Posterior vena cava (tissue), 2 donors: ENCODE measurements around the gene MIGA1. TPM values are rescaled to one million over a fixed set of nuclear protein-coding genes. Genes with fewer than 3 reads are reported as not detected.
"Not testable (repeated sequence)": the region's sequence is repeated elsewhere in the genome, so short reads cannot be mapped to it uniquely, and the experiment has no call there.

Experiments used
- DNase-seq: peaks from one replicate; pipeline ENCODE4 v3.0.0-alpha.2; 2020; ENCODE audit warnings: low spot score
- intact Hi-C, 2 donors: fragments of 100-400 bp; cut with DNase I; formaldehyde crosslinking; loops; one replicate each; pipeline versions ENCODE4 v1.14.1 to v1.14.2; 2022 to 2023
- long read RNA-seq, 2 donors: library from polyadenylated mRNA; unstranded; transcript quantifications; one replicate each; pipeline ENCODE4 v2.0.0, GENCODE V29; 2020 to 2021
- total RNA-seq, 2 donors: library from RNA; stranded (reverse); fragmentation: NEBNext Ultra II Directional; extraction: Animal tissue kit (Norgen Biotek cat#: 25700); gene quantifications; one replicate each; pipeline ENCODE4 v1.2.1, GENCODE V29; 2021
- donor health status: DM: yes; HTN: yes; CAD: no.
- donor health status: DM: yes; HTN: yes; CAD: no.

MIGA1 gene, protein sequence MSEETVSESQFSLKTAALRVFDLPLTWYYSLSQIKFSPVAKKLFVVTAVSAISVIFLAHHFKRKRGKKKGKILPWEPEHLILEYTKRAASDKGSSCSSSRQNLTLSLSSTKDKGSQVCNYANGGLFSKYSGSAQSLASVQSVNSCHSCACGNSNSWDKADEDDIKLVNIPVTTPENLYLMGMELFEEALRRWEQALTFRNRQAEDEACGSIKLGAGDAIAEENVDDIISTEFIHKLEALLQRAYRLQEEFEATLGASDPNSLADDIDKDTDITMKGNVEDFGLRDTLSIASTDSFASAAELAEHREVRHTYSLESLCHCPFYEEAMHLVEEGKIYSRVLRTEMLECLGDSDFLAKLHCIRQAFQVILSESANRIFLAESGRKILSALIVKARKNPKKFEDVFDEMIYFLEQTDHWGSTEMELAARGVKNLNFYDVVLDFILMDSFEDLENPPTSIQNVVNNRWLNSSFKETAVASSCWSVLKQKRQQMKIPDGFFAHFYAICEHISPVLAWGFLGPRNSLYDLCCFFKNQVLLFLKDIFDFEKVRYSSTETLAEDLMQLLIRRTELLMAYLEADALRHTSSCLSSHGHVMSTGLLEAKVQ
- 10 to 100 TPM; 16.7 to 20.4 TPM for total RNA-seq
- long read RNA-seq, donor 1, partial matches to known transcripts, result 2 of 9 reads
- long read RNA-seq, donor 1, other reads (novel, unspliced or antisense), result 7 of 9 reads
- long read RNA-seq, donor 2, full-length matches to known transcripts, result 3 of 13 reads
- long read RNA-seq, donor 2, partial matches to known transcripts, result 4 of 13 reads
- long read RNA-seq, donor 2, other reads (novel, unspliced or antisense), result 6 of 13 reads

DNA sequence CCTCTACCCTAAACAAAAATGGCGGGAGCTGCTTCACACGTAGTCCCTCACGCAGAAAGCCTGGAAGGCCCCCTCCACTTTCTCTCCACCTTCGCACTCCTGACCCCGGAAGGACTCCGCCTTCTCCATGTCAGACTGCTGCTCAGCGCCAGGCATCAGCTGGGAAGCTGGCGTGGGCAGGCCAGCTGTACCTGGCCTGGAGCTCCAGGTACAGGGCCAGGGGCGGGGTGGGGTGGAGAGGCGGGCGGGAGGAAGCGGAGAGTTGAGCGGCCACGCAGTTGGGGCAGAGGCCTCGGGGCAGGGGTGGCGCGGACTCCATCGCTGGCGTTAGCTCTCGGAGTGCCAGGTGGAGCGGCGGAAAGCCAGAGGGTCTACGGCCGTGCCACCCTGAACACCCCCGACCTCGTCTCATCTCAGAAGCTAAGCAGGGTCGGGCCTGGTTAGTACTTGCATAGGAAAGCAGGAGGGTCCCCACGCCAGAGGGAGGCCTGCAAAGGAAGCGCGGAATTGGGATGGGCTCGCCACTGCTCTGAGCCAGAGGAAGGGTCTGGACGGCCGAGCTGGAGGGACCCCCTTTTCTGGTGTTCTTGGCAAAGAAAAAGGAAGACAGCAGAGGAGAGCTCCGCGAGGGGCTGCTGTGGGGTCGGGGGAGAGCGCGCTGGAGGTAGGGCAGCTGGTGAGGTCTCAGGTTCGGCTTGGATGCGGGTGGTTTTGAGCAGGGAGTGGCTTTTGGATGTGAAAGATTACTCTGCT is at the start of gene MIGA1:
MIGA1 (plus strand) TSS at position 121 of the 753 bp plus-strand sequence. CDS start 3,604 bp downstream, outside the sequence.
- DNase-seq, result peak; percentile 94
- intact Hi-C loops, result no loop called here

DNA sequence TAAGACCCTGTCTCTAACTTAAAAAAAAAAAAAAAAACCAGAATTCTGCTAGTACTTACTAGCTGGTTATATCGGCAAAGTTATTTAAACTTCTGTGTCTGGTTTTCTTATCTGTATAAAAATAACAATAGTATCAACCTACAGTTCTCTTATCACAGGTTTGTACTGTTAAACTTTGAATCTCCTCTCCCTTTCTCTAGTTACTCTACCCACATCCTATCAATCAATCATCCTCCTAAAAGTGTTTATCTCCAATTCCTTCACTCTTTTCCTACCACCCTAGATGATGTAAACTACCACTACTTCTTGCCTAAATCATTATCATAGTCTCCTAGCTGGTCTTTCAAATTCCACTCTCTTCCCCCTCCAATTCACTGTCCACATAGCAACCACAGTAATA is 47.4 kb upstream of the MIGA1 start:
- intact Hi-C loops, result no loop called here
- DNase-seq, result no peak

DNA sequence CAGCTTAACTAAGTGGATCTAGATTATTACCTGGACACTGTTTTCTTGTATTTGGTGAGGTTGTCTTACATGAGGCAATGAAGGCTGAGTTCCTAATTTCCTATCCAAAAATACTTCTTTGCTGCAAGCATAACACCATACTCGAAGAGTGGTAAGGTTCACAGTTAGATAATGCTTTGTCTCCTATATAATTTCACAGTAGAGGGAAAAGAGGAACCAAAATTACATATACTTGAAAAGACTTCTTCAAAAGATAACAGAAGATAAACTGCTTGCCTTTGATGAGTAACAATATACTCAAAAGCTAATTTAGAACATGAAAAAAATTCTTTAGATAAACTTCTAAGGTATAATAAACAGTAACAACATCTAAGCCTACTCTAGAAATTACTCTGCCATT is 40.2 kb upstream of the MIGA1 start:
- DNase-seq, result no peak
- intact Hi-C loops, result no loop called here

DNA sequence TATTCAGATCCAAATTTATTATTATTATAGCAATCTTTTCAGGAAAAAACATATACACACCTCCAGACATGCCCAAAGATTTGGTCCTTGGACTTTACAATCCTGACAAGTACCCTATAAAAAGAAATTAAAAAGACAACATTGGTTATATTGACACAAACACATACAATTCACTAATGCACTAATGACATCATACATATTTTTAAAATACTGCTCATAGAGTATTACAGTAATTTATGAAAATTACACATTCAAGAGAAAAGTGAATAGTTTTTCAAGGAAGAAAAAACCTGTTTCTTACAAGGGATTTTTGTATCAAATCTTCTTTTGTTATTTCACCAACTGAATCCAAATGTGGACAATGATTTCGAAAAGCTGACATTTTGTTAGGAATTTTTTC is 38.1 kb upstream of the MIGA1 start:
- intact Hi-C loops, result no loop called here
- DNase-seq, result no peak

DNA sequence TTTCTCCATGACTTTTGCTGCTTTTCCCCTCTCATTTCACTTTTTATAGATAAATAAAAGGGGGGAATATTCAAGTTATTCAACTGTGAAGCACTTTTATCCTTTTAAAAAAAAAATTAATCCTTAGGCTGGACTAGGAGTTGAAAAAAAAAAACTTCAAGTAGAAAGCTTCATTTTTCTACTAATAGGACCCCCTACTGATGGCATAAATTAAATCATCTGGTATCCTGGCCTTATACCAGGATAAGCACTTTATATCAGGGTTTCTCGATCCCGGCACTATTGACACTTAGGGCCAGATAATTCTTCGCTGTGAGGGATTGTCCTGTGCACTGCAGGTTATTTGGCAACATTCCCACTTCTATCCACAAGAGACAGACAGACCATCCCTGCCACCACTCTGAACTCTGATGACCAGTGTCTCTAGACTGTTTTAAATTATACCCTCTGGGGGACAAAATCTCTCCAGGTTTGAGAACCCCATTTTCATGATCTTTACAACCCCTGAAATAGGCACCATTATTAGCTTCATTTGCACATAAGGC is 37.4 kb upstream of the MIGA1 start:
- no peak for DNase-seq

DNA sequence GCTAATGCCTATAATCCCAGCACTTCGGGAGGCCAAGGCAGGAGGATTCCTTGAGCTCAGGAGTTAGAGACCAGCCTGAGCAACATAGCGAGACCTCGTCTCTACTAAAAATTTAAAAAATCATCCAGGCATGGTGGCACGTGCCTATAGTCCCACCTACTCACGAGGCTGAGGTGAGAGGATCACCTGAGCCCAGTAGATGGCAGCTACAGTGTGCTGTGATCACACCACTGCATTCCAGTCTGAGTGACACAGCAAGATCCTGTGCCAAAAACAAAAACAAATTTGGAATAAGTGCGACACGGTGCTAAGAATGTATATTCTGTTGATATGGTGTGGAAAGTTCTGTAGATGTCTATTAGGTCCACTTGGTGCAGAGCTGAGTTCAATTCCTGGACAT is 34.9 kb upstream of the MIGA1 start:
- intact Hi-C loops, result no loop called here
- no peak for DNase-seq

More for the DNA sequence above, 37.4 kb upstream of the MIGA1 start:
- intact Hi-C loops, result no loop called here

DNA sequence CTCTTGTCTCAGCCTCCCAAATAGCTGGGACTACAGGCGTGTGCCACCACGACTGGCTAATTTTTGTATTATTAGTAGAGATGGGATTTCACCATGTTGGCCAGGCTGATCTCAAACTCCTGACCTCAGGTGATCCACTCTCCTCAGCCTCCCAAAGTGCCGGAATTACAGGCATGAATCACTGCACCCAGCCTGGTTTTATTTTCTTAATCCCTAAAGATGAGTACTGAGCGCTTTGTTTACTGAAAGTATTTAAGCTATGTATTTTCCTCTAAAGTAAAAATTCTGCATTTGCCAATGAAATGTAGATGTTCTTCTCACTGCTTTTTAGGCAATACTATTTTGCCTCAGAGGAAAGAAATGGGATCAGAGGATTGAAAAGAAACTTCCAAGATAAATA is 30.0 kb upstream of the MIGA1 start:
- DNase-seq, intact Hi-C loops: not testable (repeated sequence)

DNA sequence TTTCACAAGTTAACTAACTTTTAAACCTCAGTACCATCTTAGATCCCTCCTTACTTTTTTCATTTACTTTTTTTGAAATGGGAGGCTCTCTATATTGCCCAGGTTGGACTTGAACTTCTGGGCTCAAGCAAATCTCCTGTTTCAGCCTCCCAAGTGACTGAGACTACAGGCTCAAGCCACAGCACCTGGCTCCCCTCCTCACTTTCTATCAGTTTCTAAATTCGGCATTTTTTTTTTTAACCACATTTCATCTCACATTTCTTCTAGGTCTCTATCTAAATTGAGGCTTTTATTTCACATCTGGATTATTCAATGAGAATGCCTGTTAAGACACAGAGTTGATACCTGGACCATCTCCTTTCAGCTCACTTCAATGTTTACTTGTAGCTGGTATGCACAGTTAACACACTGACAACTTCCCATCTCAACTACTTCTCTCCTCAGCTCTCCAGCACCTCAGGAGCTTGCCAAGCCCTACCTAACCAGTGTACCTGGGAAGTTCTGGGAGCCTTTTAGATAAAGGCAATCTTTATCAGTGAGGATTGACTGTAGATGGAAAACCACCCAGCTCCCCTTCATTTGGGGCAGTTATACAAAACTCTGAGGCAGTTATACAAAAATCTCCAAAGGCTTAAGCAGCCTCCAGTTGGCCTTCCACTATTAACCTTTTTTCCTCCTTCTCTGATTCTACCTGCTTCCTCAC is 23.2 kb upstream of the MIGA1 start:
- intact Hi-C loops, result no loop called here
- DNase-seq, result no peak

DNA sequence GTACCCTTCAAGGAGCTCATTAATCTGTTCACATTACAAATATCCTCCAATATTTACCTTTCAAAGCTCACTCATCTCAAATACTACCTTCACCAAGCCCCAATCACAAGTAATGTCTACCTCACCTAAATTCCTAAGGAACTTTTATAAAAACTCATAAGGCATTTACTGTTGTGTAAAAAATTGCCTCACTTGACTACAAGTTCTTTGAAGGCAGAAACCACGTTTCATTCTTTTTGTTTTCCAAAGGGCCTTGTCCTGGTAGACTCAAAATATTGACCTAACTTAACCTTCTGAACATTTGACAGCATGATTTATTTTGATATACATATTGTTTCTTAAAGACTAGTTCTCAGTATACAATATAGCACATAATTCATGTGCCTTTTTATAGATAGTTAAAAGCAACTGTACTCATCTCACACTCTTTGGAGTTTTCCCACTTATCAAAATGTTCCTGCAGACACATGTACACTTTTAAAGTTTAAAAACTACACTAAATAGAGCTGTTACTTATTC is 22.3 kb upstream of the MIGA1 start:
- no peak for DNase-seq
- intact Hi-C loops, result no loop called here

DNA sequence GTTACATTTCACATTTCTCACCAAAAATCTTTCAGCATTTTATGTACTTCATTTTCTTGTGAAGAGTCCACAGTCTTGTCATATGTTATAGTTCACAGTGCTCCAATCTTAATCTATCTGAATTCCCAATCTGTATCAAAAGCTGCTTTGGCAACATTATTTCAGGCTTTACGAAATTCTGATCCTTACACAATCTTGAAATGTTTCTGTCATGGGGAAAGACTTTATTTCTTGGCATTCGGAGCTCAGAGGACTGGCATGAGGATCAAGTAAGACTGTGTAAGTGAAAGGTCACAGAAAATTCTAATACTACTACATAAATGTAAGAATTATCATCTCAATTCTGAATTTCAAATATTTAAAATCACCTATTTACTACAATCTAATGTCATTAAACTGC is 21.8 kb upstream of the MIGA1 start:
- intact Hi-C loops, result no loop called here
- DNase-seq, result no peak

DNA sequence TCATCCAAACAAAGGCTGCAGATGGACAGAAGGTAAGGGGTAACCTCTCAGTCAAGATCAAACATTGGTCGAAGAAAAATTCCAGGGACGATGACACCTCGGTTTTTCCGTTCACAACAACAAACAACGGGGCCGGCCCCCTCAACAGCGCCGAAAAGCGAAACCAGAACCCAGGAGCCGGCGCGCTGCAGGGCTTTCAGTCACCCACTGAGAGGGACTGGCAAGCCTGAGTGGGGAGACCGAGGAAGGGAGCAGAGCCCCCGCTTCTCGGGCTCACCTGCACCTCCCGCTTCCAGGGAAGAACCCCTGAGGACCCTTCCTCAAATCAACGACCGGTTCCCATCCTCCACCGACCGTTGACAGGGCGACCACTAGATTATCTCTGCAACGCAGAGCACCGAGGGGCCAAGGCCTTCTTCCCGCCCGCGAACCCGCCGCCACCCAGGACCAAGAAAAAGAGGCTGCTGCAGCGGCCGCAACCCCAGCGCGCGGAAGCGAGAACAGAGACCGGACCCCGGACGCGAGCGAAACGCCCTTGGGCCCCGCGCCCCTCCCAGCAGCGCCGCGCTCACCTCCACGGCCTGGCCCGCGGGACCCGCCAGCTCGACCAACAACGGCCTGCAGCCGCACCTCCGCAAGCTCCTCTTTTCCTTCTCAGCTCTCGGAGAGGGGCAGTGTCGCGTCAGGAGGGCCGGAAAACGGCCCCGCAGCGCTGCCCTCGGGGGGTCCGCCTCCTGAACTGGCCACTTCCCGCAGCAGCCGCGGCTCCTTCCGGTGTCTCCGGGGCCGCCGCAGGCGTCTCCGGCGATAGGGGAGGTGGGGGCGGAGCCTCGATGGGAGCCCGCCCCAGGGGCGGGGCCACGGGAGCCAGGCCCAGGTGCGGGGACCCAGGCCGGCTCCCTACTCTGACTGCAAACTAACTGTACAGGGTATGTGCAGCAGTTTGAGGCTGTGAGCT is 20.1 kb upstream of the MIGA1 start, which contains the start of gene USP33:
USP33 (minus strand) TSS at position 782 of the 958 bp plus-strand sequence. CDS start 18,155 bp downstream, outside the sequence.
- peak; percentile 95 for DNase-seq
- intact Hi-C loops, result no loop called here

DNA sequence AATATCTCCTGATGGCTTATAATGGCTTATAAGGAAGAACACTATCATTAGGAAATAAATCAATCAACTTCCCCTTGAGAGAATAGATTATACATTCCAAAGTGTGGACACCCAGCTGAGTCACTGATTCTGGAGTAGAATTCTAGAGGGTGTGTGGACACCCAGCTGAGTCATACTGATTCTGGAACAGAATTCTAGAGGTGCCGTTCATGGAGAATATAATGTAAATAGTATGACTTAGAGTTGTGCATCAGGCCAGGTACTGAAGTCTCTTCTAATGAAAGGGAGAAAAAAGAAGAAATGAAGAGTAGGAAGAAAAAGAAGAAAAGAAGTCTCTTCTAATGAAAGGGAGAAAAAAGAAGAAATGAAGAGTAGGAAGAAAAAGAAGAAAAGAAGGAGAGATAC is 17.4 kb upstream of the MIGA1 start:
- intact Hi-C loops, result no loop called here
- DNase-seq, result no peak

DNA sequence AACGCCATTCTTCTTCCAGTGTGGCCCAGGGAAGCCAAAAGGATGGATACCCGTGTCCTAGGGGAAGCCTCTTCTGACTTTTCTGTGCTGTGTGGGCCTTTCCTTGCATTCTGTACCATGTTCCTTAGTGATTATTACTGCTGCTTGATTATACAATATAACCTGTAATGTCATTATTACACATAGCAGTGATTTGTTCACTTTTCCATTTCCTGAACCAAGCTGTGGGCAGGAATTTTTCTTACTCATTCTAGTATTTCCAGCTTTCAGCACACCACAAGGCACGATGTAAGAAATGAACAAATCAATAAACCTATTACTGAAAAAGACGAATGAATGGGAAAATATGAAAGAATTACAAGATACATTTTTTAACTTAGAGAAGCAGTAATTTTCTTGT is 11.4 kb upstream of the MIGA1 start:
- intact Hi-C loops, result no loop called here
- DNase-seq, result no peak

DNA sequence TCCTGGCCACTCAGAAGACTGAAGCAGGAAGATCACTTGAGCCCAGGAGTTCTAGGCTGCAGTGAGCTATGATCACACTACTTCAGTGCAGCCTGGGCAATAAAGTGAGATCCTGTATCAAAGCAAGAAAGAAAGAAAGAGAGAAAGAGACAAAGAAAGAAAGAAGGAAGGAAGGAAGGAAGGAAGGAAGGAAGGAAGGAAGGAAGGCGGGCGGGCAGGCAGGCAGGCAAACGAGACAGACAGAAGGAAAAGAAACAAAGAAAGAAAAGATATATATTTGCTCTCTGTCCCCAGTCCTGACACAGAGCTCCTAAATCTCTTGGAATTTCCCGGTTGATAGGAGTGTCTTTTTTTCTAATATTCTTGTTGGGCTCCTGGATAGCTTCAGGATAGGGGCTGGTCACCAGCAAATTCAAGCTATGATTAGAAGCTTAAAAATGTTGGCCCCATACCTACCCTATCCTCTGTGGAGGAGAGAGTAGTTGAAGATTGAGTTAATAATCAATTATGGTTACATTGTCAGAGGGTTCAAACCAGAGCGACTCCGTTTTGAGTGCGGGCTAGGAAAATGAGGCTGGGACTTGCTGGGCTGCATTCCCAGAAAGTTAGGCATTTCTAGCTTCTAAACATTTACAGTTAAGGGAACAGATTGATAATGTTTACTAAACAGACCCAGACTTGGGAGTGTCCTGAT is 3.3 kb upstream of the MIGA1 start:
- no peak for DNase-seq
- intact Hi-C loops, result no loop called here

DNA sequence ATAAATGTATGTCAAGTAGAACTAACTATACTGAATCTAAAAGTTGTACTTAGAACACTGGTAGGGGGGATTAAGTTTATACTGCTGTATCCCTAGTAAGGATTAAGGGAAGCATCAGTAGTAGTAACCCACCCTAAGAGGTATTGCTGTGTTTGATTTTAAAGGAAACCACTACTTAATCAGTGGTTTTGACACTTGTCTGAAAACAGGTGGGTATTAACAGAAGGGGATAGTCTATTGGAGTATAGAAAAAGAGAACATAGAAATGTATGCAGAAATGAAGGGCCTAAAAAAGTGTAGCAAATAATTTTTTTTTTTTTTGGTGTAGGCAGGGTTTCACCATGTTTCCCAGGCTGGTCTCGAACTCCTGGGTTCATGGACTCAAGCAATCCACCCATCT is 2.2 kb downstream of the MIGA1 start:
- intact Hi-C loops, result no loop called here

DNA sequence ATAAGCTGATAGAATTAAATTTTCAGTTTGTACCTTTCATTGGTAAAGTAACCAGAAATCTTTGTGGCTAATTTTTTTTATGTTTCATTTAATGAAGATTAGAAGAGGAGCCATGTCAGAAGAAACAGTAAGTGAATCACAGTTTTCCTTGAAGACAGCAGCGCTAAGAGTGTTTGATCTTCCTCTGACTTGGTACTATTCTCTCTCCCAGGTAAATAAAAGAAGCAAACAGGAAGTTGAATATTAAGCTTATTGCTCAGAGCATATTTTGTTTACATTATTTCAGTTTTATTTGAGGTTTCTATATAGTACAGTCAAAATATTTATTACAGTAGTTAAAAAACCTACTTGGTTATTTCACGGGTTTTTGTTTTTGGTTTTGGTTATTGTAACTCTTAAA is 3.7 kb downstream of the MIGA1 start:
- no peak for DNase-seq
- intact Hi-C loops, result no loop called here

More for the DNA sequence above, 2.2 kb downstream of the MIGA1 start:
- DNase-seq, result no peak
